C1 segment of cervical spinal cord (tissue), 14 donors: ENCODE results near the gene RTTN.
"Not testable (repeated sequence)": the region's sequence is repeated elsewhere in the genome, so short reads cannot be mapped to it uniquely, and the experiment has no call there.

Source experiments
- DNase-seq, 14 donors: peaks; one replicate each; lab custom pipeline; 2025; lab: John Stamatoyannopoulos, UW

Gene RTTN, protein sequence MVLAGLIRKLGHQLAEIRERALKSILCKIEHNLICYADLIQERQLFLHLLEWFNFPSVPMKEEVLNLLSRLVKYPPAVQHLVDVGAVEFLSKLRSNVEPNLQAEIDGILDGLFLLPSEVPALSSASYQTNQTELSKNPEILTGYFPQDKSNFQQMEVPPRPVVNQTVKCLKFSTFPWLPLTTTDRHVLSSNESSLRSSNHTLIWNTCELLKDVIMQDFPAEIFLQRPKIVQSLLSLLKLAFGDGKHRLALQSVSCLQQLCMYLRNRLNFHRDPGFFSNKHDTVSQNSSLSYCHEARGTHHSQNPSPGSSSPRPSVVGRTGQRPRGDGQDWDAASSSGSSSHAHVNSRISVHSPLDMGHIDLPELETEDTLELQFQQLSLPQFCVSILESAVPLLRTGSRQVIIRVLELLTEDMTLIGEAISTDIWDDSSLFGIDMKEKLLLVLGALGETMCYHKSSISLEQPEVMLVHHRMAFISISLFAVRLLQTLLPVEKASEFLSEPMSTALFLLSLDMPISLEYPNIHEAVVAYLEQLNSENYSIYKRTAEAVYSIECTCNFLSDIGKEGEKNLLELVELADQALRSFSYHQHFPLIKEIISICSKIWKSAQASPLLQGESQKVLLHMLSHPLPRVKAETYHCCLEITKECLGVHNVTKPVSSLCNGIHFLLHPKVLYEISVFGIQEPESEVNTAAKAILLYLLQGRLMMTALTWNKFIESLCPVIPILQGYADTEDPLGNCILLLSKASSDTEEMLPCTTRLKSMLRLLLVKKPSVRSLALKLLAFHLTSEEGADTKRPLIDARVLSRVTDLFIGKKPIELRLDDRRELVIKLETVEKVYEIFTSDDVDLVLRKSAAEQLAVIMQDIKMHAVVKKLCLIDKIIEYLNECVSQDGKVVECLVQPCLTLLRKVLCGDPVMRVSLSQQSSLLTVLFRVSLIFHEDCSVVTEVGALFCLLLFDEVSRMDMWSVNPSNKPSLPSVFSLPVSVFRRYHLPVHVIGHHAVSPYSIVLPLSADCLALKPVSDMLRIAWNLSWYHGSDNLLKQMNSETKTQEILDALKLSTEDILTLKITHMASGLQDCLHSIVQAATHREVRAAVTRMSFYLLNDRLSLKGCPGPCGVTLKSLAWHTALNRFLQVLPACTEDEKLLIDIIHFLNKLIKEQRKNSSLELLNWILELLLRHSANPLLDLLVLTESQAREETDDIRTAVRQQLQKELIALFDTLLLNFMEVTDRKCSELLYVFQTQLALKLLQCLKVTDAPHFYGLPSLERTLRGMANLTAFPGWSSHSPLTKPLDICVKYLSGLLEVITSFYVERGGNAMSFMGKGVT (N-terminal part only)

GRCh38 chr18:70205421-70206397 is at the start of gene RTTN:
TSS of gene RTTN (minus strand) at chr18:70205687. CDS start at chr18:70205658, 29 bp downstream.
- peak; percentile 81 to 100 (median 96) for DNase-seq

- DNase-seq = no peak
Measured at GRCh38 chr18:70250781-70251180, 45.3 kb upstream of the RTTN start.

DNA sequence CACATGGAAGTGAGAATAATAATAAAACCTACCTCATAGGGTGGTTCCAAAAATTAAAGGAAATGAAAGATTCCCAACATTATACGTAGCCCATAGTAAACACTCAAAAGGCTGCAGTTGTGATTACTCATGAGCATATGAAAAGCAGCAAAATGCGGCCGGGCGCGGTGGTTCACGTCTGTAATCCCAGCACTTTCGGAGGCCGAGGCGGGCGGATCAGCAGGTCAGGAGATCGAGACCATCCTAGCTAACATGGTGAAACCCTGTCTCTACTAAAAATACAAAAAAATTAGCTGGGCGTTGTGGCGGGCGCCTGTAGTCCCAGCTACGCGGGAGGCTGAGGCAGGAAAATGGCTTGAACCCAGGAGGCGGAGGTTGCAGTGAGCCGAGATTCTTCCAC is 44.4 kb upstream of the RTTN start:
- not testable (repeated sequence) for DNase-seq

DNA sequence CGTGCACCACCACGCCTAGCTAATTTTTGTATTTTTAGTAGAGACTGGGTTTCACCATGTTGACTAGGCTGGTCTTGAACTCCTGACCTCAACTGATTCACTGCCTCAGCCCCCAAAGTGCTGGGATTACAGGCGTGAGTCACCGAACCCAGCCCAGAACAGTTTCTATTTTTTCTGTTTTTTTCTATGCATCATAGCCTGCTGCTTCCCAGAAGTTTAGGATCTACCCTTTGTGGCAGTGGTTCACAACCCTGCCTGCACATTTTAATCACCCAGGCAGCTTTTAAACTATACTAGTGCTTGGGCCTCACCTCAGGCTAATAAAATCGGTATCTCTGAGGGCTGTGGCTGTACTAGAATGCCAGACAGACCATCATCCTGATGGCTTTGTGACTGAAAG is 43.6 kb upstream of the RTTN start:
- DNase-seq = no peak

GRCh38 chr18:70246061-70246466 is 40.6 kb upstream of the RTTN start:
- peak in 1 of 14 donors; percentile 3 for DNase-seq

DNA sequence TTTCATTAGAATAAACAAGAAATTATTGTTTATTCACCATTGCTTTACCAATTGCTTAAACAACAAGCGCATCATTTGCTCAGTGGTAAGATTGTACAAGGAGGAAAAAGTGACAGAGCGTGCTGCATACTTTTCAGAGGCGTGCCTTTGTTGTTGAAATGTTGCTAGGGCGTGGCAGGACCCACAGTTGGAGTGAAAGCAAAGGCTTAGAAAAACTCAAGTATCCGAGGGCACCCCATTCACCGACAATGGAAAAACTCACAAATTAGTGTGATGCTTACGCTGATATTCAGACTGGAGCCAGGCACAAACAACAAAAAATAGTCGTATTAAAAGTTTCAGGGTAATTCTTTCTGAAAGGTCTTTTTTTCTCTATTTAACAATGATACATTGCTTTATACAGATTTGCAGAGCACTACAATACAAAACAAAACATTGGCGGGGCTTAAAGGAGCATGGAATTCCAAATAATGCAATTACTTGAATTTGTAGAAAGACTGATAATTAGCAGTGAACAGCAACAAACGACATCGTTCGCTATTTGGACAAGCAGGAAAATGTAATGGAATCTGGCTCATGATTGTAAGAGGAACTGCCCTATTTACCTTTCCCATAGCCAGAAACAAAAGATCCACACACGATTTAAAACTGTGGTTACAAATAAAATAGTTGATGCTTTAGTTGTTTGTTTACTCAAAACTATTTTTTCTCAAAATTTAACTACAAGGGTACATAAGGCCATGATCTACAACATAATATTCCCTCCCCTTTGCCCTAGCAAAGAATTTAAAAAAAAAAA is 37.8 kb upstream of the RTTN start:
- no peak for DNase-seq

- DNase-seq = not testable (repeated sequence)
Measured at GRCh38 chr18:70236921-70237320, 31.4 kb upstream of the RTTN start.

GRCh38 chr18:70235478-70235877 is 30.0 kb upstream of the RTTN start:
- no peak for DNase-seq

GRCh38 chr18:70234667-70235459 is 29.4 kb upstream of the RTTN start:
- peak in 2 of 14 donors; percentile 13 to 34 for DNase-seq

DNA sequence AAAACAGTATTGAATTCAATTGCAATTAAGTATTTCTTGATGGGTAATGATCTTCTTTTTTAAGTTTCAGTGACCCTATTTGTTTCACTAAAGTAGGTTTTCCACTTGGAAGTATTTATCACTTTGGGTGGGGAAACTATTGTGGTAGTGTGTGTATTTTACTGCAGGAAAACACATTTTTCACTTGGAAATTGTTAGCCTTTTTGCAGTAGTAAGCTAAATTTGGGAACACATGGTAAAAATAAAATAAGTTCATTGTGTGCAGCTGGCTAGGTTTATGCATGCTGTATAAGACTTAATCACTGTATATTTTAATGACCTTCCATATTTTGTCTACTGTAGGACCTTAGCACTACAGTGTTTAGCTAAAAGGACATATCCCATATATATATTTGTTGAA is 28.5 kb upstream of the RTTN start:
- DNase-seq = no peak

GRCh38 chr18:70232261-70232660 is 26.8 kb upstream of the RTTN start:
- no peak for DNase-seq

GRCh38 chr18:70229639-70230038 is 24.2 kb upstream of the RTTN start:
- DNase-seq = no peak

GRCh38 chr18:70228536-70228935 is 23.0 kb upstream of the RTTN start:
- no peak for DNase-seq

GRCh38 chr18:70227438-70227837 is 22.0 kb upstream of the RTTN start:
- no peak for DNase-seq

DNA sequence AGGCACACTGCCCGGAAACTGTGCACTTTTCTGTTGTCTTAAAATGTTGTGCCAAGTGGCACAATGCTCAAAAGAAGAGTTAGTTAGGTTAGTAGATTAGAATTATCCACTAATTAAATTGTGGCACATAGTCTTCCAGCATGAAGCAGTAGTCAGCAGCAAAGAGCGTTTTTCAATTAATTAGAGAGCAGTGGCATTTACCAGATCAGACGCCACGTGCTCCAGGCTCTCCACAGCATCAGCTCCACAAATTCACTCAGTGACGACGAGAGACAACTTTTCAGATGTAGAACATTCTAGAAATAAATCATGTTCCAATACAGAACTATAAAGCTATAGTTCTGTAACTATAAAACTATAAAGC is 16.4 kb upstream of the RTTN start:
- no peak for DNase-seq

DNA sequence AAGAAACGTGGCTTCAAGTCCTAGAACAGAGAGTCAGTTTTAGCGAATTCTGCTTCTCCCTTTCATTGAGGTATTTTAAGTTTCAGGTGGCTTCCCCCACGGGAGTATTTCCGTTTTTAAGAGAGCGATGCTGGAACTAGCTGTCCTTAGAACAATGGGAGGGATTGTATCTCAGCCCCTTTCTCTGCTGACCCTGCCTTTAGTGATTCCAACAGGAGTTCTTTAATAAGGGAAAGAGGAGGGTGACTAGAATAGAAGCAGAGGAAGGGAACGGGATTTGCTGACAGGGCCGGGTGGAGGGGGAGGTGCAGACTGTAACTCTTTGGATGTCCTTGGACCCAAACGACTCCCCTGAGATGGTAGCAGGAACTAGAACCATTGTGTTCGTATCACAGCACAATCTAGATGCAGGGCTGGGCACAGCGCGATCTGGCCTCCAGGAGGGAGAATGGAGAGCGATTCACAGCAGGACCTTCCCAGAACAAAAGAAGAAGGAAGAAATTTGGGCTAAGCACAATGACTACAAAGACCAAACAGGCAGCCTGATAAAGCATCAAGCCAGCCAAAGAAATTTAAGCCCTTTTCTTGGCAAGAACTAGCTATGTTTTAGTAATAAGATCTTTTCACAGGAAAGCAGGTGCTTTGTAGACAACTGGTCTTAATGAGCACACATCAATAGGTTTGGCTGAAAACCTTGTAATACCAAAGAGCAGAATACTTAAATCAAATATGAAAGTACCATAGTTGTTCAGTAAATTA is 15.8 kb upstream of the RTTN start:
- peak in 4 of 14 donors; percentile 10 to 28 (median 21) for DNase-seq

GRCh38 chr18:70220628-70221027 is 15.1 kb upstream of the RTTN start:
- no peak for DNase-seq

DNA sequence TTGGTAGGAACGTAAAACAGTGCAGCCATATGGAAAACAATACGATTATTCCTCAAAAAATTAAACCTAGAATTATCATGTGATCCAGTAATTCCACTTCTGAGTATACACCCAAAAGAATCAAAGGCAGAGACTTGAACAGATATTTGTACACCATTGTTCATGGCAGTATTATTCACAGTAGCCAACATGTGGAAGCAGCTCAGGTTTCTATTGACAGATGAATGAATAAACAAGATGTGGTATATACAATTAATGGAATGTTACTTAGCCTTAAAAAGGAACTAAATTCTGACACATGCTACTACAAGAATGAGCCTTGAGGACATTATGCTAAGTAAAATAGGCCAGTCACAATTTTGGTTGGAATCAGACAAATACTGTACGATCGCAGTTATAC is 14.2 kb upstream of the RTTN start:
- no peak for DNase-seq
